Epidermal melanocyte (primary cell): ENCODE measurements around the gene JAK1.
A peak's percentile ranks its signal among the peaks of the same experiment; 100 is the strongest.
"Not testable (repeated sequence)": the region's sequence is repeated elsewhere in the genome, so short reads cannot be mapped to it uniquely, and the experiment has no call there.

ENCODE experiments used
- DNase-seq: peaks from one replicate; pipeline ENCODE4 v3.0.0; 2011; ENCODE audit warnings: low spot score; ENCODE audit not compliant: insufficient read length

Gene JAK1

GRCh38 chr1:64950284-64950809 is 16.0 kb downstream of the JAK1 start:
- DNase-seq = no peak

GRCh38 chr1:64948905-64949833 is 17.2 kb downstream of the JAK1 start:
- DNase-seq = no peak

GRCh38 chr1:64948216-64948615 is 18.1 kb downstream of the JAK1 start:
- DNase-seq = no peak

- no peak for DNase-seq
Observed at GRCh38 chr1:64946916-64947315, 19.4 kb downstream of the JAK1 start.

GRCh38 chr1:64944913-64945312 is 21.4 kb downstream of the JAK1 start:
- DNase-seq = no peak

- no peak for DNase-seq
Observed at GRCh38 chr1:64942675-64943074, 23.7 kb downstream of the JAK1 start.

- DNase-seq = no peak
Observed at GRCh38 chr1:64942118-64942517, 24.2 kb downstream of the JAK1 start.

- DNase-seq = no peak
Observed at GRCh38 chr1:64941461-64942117, 24.8 kb downstream of the JAK1 start.

GRCh38 chr1:64940025-64940424 is 26.3 kb downstream of the JAK1 start:
- no peak for DNase-seq

- no peak for DNase-seq
Observed at GRCh38 chr1:64938991-64939390, 27.4 kb downstream of the JAK1 start.

GRCh38 chr1:64936956-64937355 is 29.4 kb downstream of the JAK1 start:
- DNase-seq = no peak

- DNase-seq = no peak
Observed at GRCh38 chr1:64935551-64936155, 30.7 kb downstream of the JAK1 start.

GRCh38 chr1:64934878-64935275 is 31.5 kb downstream of the JAK1 start:
- no peak for DNase-seq

GRCh38 chr1:64934115-64934877 is 32.1 kb downstream of the JAK1 start:
- DNase-seq = no peak

- peak; percentile 38 for DNase-seq
Observed at GRCh38 chr1:64933296-64934070, 32.9 kb downstream of the JAK1 start.

- DNase-seq = no peak
Observed at GRCh38 chr1:64932962-64933295, 33.4 kb downstream of the JAK1 start.

- DNase-seq = not testable (repeated sequence)
Observed at GRCh38 chr1:64930640-64931039, 35.7 kb downstream of the JAK1 start.

GRCh38 chr1:64929221-64929620 is 37.1 kb downstream of the JAK1 start:
- no peak for DNase-seq

GRCh38 chr1:64928325-64928724 is 38.0 kb downstream of the JAK1 start:
- DNase-seq = no peak

- no peak for DNase-seq
Observed at GRCh38 chr1:64925594-64925993, 40.8 kb downstream of the JAK1 start.

GRCh38 chr1:64923294-64923718 is 43.0 kb downstream of the JAK1 start:
- DNase-seq = no peak
